ENCODE results near the gene SPINK5.

- no peak for TF ChIP-seq POLR2A (IDR thresholded peaks at IDR 0.05; ENCODE audit: low read length)
- TF ChIP-seq GATA1 (IDR thresholded peaks at IDR 0.05; ENCODE audit: low read depth, low read length), result no peak
These were observed 43.4 kb upstream of the SPINK5 start for GRCh38 chr5:148020257-148020988.

Data from erythroblast (primary cell).